DMS79 treated with DMSO at 0.1 percent for 48 hours (cell line): Measurements from ENCODE around the gene NUDT10.
"Not testable (repeated sequence)": the region's sequence is repeated elsewhere in the genome, so short reads cannot be mapped to it uniquely, and the experiment has no call there.

Experiments
- DNase-seq: peaks from one replicate; lab custom pipeline; 2025; lab: John Stamatoyannopoulos, UW

The NUDT10 gene

DNA sequence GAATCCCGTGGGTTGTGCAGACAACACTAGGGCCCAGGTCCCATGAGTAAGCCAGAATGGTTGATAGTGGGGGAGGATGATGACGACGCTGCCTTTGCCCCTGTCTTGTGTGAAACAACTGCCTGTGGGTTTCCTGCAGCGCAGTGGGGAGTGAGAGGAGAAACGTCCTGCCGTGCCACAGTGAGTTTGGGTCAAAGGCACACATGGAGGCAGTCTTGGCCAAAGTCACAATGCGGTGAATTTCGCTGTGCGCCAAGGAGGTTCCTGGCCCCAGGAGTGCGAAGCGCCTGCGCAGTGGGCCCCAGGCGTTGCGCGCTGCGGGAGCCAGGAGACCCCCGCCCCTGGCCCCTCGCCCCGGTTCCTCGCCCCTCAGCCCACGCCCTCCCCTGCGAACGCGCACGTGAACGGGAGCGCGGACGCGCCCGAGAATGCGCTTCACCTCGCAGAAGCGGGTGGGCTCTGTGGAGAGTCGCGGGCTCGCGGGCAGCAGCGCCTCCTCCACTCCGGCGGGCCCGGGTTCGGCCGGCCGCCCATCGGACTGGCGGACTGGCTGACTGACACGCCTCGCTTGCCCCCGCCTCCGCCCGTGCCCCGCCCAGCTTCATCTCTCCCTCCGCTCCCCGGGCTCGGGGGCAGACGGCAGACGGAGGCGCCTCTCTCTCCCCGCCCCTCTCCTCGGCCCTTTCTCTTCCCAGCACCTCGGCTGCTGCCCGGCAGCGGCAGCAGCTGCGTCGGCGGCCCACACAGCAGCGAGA is at the start of gene NUDT10:
Gene NUDT10, plus strand, starts transcription at position 635 of the 755 bp plus-strand sequence. CDS start 144 bp downstream, outside the sequence.
- peak; percentile 11 for DNase-seq

GRCh38 chrX:51292421-51292820 is 40.2 kb upstream of the NUDT10 start:
- no peak for DNase-seq

GRCh38 chrX:51296138-51296537 is 36.5 kb upstream of the NUDT10 start:
- DNase-seq, result no peak

DNA sequence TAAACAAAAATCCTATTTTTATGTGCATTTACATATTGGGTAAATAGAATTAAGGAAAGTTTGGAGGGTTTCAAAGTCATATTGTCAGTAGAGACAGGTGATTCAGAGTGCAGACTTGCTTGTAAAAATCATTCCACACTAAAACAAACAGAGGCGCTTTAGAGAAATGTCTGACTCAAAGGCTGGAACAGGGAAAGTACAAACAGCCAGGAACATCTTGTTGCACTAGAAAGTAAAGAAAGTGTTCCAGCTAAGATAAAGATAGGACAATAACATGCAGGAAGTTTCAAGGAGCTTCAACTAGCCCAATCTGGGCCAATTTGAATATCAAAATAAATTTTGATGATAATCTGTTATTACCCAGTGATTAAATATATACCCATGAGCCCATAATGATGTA is 16.4 kb upstream of the NUDT10 start:
- no peak for DNase-seq

- not testable (repeated sequence) for DNase-seq
These were observed 542 bp downstream of the NUDT10 start for GRCh38 chrX:51332943-51333785.

GRCh38 chrX:51334276-51334675 is 1.7 kb downstream of the NUDT10 start:
- no peak for DNase-seq

DNA sequence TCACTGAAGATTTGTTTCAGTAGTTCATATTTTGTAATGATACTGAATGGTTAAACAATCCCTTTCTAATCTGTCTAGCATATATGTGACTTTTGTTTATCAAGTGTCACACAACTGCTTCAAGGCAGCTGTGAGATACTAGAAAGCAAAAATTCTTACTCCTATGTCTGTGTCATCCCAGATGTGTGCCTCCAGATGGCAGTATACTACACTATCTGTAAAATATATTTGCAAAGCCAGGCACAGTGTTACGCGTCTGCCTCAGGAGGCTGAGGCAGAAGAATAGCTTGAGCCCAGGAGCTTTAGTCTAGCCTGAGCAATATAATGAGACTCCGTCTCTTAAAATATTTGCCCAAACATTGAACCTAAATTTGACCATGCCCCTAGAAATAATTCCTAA is 4.0 kb downstream of the NUDT10 start:
- no peak for DNase-seq

DNA sequence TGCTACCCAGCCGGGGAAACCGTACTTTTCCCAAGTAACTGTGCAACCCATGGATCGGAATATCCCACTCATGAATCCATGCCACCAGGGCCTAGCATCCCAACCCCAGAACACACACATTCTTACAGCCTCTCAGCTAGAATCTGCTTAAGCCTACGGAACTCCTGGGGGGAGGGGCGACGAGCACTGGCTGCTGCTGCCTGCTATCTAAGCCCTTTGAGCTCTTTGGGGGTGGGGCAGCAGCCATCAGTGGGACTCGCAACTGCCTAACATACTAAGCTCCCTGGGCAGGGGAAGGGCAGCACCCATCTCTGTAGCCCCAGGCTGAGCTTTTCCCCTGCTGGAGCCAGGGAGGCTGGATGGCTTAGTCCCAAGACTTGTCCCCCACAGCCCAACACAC is 28.6 kb downstream of the NUDT10 start:
- DNase-seq, result no peak

GRCh38 chrX:51376672-51377071 is 44.0 kb downstream of the NUDT10 start:
- no peak for DNase-seq
